T-helper 17 cell (primary cell): ENCODE data around the gene TMEM120B. TPM values are rescaled to one million over a fixed set of nuclear protein-coding genes. Genes with fewer than 3 reads are reported as not detected.

Experiments
- ATAC-seq: fragments of 150-1000 bp; cut with Tn5 transposase; 2 replicates; pipeline ENCODE4 v1.10.0; 2021; ENCODE audit warnings: mild to moderate bottlenecking, moderate library complexity
- DNase-seq, 3 donors: peaks; one replicate each; pipeline versions ENCODE4 v3.0.0 to v3.0.0-alpha.2; 2020 to 2021
- H3K9me3 ChIP-seq: one replicate; pipeline ENCODE4 v1.7.0; 2013; ENCODE audit warnings: low read length, mild to moderate bottlenecking; ENCODE audit not compliant: control insufficient read depth, poor library complexity, severe bottlenecking
- H3K27ac Mint-ChIP-seq: one replicate; pipeline ENCODE4 v1.8.0; 2022; ENCODE audit warnings: mild to moderate bottlenecking, moderate library complexity, mixed read lengths
- H3K27me3 Mint-ChIP-seq: one replicate; pipeline ENCODE4 v1.8.0; 2022; ENCODE audit warnings: mixed read lengths
- H3K36me3 Mint-ChIP-seq: one replicate; pipeline ENCODE4 v1.8.0; 2022; ENCODE audit warnings: low read depth, mixed read lengths
- H3K4me1 Mint-ChIP-seq: one replicate; pipeline ENCODE4 v1.8.0; 2022; ENCODE audit warnings: mild to moderate bottlenecking, mixed read lengths
- H3K4me3 Mint-ChIP-seq: one replicate; pipeline ENCODE4 v1.8.0; 2022; ENCODE audit warnings: mild to moderate bottlenecking, moderate library complexity, mixed read lengths
- total RNA-seq, 4 donors: library from RNA in 2 of 4; stranded (reverse) in 2 of 4; gene quantifications; one replicate each; pipeline ENCODE4 v1.2.3 and lab custom pipeline; 2022 to 2026

The TMEM120B gene
- total RNA-seq, 2 donors from 2014 or later, result 6.9 to 7.0 TPM

- H3K9me3 ChIP-seq, result no peaks in the 10 kb centered on the region
- Mint-ChIP-seq H3K4me3 (peak overlapping the region; percentile 36), H3K27ac (no peak overlapping the region), H3K4me1 (peaks cover 9% of the 10 kb centered on the region), H3K36me3 (peaks cover 18% of the 10 kb centered on the region), H3K27me3 (no peaks in the 10 kb centered on the region)
- no peak for DNase-seq
- ATAC-seq, result no peak
These were observed 114.0 kb downstream of the TMEM120B start for GRCh38 chr12:121826318-121827150.

GRCh38 chr12:121827351-121828099 is 115.0 kb downstream of the TMEM120B start:
- H3K9me3 ChIP-seq, result no peaks in the 10 kb centered on the region
- DNase-seq, result no peak
- Mint-ChIP-seq H3K36me3 (peaks cover 18% of the 10 kb centered on the region), H3K27ac (no peak overlapping the region), H3K4me3 (no peak overlapping the region), H3K27me3 (no peaks in the 10 kb centered on the region), H3K4me1 (peaks cover 12% of the 10 kb centered on the region)
- no peak for ATAC-seq

- H3K9me3 ChIP-seq, result no peaks in the 10 kb centered on the region
- no peaks in the 10 kb centered on the region for H3K27me3 Mint-ChIP-seq
- DNase-seq (no peak), ATAC-seq (no peak)
- H3K4me1 Mint-ChIP-seq, result peaks cover 12% of the 10 kb centered on the region
- no peak overlapping the region for H3K27ac Mint-ChIP-seq
- H3K36me3 Mint-ChIP-seq, result peaks cover 18% of the 10 kb centered on the region
- peak overlapping the region; percentile 5 for H3K4me3 Mint-ChIP-seq
These were observed 115.8 kb downstream of the TMEM120B start for GRCh38 chr12:121828306-121828705.

- H3K9me3 ChIP-seq, result no peaks in the 10 kb centered on the region
- Mint-ChIP-seq H3K27ac (peak overlapping the region; percentile 53), H3K4me1 (peaks cover 12% of the 10 kb centered on the region), H3K4me3 (no peak overlapping the region), H3K36me3 (peaks cover 18% of the 10 kb centered on the region), H3K27me3 (no peaks in the 10 kb centered on the region)
- DNase-seq, result no peak
- ATAC-seq, result no peak
These were observed 116.3 kb downstream of the TMEM120B start for GRCh38 chr12:121828826-121829225.

GRCh38 chr12:121829250-121829918 is 116.8 kb downstream of the TMEM120B start:
- no peaks in the 10 kb centered on the region for H3K9me3 ChIP-seq
- H3K27ac Mint-ChIP-seq, result peak overlapping the region; percentile 53
- no peak overlapping the region for H3K4me3 Mint-ChIP-seq
- H3K4me1 Mint-ChIP-seq, result peaks cover 14% of the 10 kb centered on the region
- DNase-seq (no peak), ATAC-seq (no peak)
- H3K27me3 Mint-ChIP-seq, result no peaks in the 10 kb centered on the region
- H3K36me3 Mint-ChIP-seq, result peaks cover 18% of the 10 kb centered on the region

- no peaks in the 10 kb centered on the region for H3K9me3 ChIP-seq
- Mint-ChIP-seq H3K4me1 (peaks cover 14% of the 10 kb centered on the region), H3K4me3 (no peak overlapping the region), H3K27me3 (no peaks in the 10 kb centered on the region), H3K36me3 (peaks cover 18% of the 10 kb centered on the region), H3K27ac (peak overlapping the region; percentile 37)
- DNase-seq, result no peak
- no peak for ATAC-seq
These were observed 117.6 kb downstream of the TMEM120B start for GRCh38 chr12:121830134-121830533.

- H3K27ac Mint-ChIP-seq, result peak overlapping the region; percentile 37
These were observed 118.2 kb downstream of the TMEM120B start for GRCh38 chr12:121830588-121831265.

More at GRCh38 chr12:121830588-121831265, 118.2 kb downstream of the TMEM120B start:
- no peak for ATAC-seq
- H3K9me3 ChIP-seq, result no peaks in the 10 kb centered on the region
- DNase-seq, result no peak
- Mint-ChIP-seq H3K4me3 (no peak overlapping the region), H3K4me1 (peaks cover 14% of the 10 kb centered on the region), H3K27me3 (no peaks in the 10 kb centered on the region), H3K36me3 (peaks cover 18% of the 10 kb centered on the region)

Other genes starting within 250 kb of the TMEM120B start
- 10 to 100 TPM; 87.6 to 94.0 TPM for gene KDM2B, start 131.7 kb upstream of the TMEM120B start, total RNA-seq
- gene ORAI1, start 86.2 kb upstream of the TMEM120B start, total RNA-seq, result 10 to 100 TPM; 51.3 to 52.0 TPM
- gene MORN3, start 43.1 kb upstream of the TMEM120B start, total RNA-seq, result 1 to 10 TPM; 8.5 to 9.5 TPM
- gene RHOF, start 80.9 kb downstream of the TMEM120B start, total RNA-seq, result 100 to 1,000 TPM; 121 to 122 TPM
- 10 to 100 TPM; 54.5 to 64.1 TPM for gene SETD1B, start 91.3 kb downstream of the TMEM120B start, total RNA-seq
- not detected for gene HPD, start 146.1 kb downstream of the TMEM120B start, total RNA-seq
- 10 to 100 TPM; 40.5 to 51.3 TPM for gene PSMD9, start 176.0 kb downstream of the TMEM120B start, total RNA-seq
- gene CFAP251, start 205.8 kb downstream of the TMEM120B start, total RNA-seq, result 1 to 10 TPM in 1 of 2 donors, under 1 TPM in 1; 0.97 to 1.1 TPM